H1 (cell line): Measurements from ENCODE around the gene MTMR10. TPM values are rescaled to one million over a fixed set of nuclear protein-coding genes. Genes with fewer than 3 reads are reported as not detected.

ENCODE experiments used
- CTCF ChIA-PET: fragments of 300-600 bp; sonication (Branson Sonifier 250); formaldehyde crosslinking; loops from one replicate; lab custom pipeline; 2021; ENCODE audit not compliant: partially characterized antibody; lab: Charles Lee
- POLR2A ChIA-PET: fragments of 300-600 bp; sonication (Branson Sonifier 250); formaldehyde crosslinking; loops from one replicate; lab custom pipeline; 2021; ENCODE audit warnings: inconsistent platforms; ENCODE audit not compliant: partially characterized antibody; lab: Charles Lee
- DNase-seq, 2 experiments: peaks; one replicate each; pipeline versions ENCODE4 v3.0.0 to v3.0.0-alpha.2; 2010 to 2022; ENCODE audit warnings: low spot score in 2 of 2, low read depth in 1 of 2, mixed read lengths in 1 of 2
- FAIRE-seq: peaks from 2 replicates; lab custom pipeline; 2011; peaks lifted over from hg19 to GRCh38; lab: Jason Lieb, UNC
- H2AFZ ChIP-seq: 2 replicates; pipeline ENCODE4 v1.8.1; 2012; ENCODE audit warnings: low read length, inconsistent platforms
- H2AK5ac ChIP-seq: 2 replicates; pipeline ENCODE4 v1.6.1; 2013; ENCODE audit warnings: low read depth, low read length
- H2BK120ac ChIP-seq: replicated peaks from 2 replicates; pipeline ENCODE3; 2013; ENCODE audit warnings: low read depth, low read length, inconsistent platforms
- H2BK12ac ChIP-seq: 2 replicates; pipeline ENCODE4 v1.6.1; 2013; ENCODE audit warnings: low read depth, low read length
- H2BK15ac ChIP-seq: 2 replicates; pipeline ENCODE4 v1.6.1; 2013; ENCODE audit warnings: low read length
- H2BK20ac ChIP-seq: 2 replicates; pipeline ENCODE4 v1.6.1; 2013; ENCODE audit warnings: low read length
- H2BK5ac ChIP-seq: 2 replicates; pipeline ENCODE4 v1.6.1; 2013; ENCODE audit warnings: low read depth, low read length
- H3K14ac ChIP-seq: 2 replicates; pipeline ENCODE4 v1.6.1; 2013; ENCODE audit warnings: inconsistent platforms; ENCODE audit not compliant: insufficient read length
- H3K18ac ChIP-seq: 2 replicates; pipeline ENCODE4 v1.6.1; 2013; ENCODE audit warnings: low read length; ENCODE audit errors: extremely low read depth
- H3K23ac ChIP-seq: 2 replicates; pipeline ENCODE4 v1.6.1; 2013; ENCODE audit warnings: inconsistent platforms; ENCODE audit not compliant: insufficient read length
- H3K23me2 ChIP-seq: 2 replicates; pipeline ENCODE4 v1.6.1; 2013; ENCODE audit warnings: low read depth, low read length
- H3K27ac ChIP-seq: 2 replicates; pipeline ENCODE4 v1.6.1; 2011; ENCODE audit warnings: low read depth, low read length, inconsistent platforms
- H3K27me3 ChIP-seq, 4 experiments: replicated peaks in 1 of 4; 1 replicate in 1 of 4; 2 replicates in 3 of 4; pipeline versions ENCODE4 v1.6.1 to v1.8.1; 2011 to 2013; ENCODE audit warnings: low read length in 3 of 4, mild to moderate bottlenecking in 3 of 4, inconsistent platforms in 2 of 4, mixed read lengths in 2 of 4, moderate library complexity in 1 of 4; ENCODE audit not compliant: control insufficient read depth in 3 of 4, insufficient read depth in 3 of 4; ENCODE audit errors: extremely low read depth in 1 of 4
- H3K36me3 ChIP-seq, 4 experiments: 2 replicates each; pipeline versions ENCODE4 v1.6.1 to v1.8.1; 2011 to 2013; ENCODE audit warnings: mild to moderate bottlenecking in 4 of 4, low read length in 3 of 4, moderate library complexity in 2 of 4, control low read depth in 1 of 4, inconsistent platforms in 1 of 4; ENCODE audit not compliant: insufficient read depth in 4 of 4, control insufficient read depth in 2 of 4
- H3K4ac ChIP-seq: replicated peaks from 2 replicates; pipeline ENCODE3; 2013; ENCODE audit warnings: low read length, low read depth, mixed read lengths, inconsistent platforms; ENCODE audit not compliant: insufficient read length
- H3K4me1 ChIP-seq, 4 experiments: replicated peaks in 1 of 4; 1 replicate in 1 of 4; 2 replicates in 3 of 4; pipeline versions ENCODE4 v1.6.1 to v1.8.1; 2011 to 2013; ENCODE audit warnings: low read length in 3 of 4, inconsistent platforms in 2 of 4, mixed read lengths in 1 of 4; ENCODE audit not compliant: insufficient read depth in 4 of 4, control insufficient read depth in 3 of 4
- H3K4me2 ChIP-seq, 2 experiments: 2 replicates each; pipeline versions ENCODE4 v1.6.1 to v1.8.1; 2011 to 2013; ENCODE audit warnings: low read depth in 2 of 2, low read length in 2 of 2, control low read depth in 1 of 2, inconsistent platforms in 1 of 2, mild to moderate bottlenecking in 1 of 2; ENCODE audit not compliant: insufficient read depth in 1 of 2
- H3K4me3 ChIP-seq, 4 experiments: fragments of 200-600, 300-600 bp in 1 of 4; sonication (generic), shearing (Covaris generic), sonication (Bioruptor Twin) in 1 of 4; 2 replicates each; pipeline versions ENCODE4 v1.5.1 to v1.8.1; 2011 to 2016; ENCODE audit warnings: low read length in 4 of 4, low read depth in 3 of 4, control low read depth in 2 of 4, inconsistent platforms in 2 of 4, mild to moderate bottlenecking in 2 of 4, mixed read lengths in 1 of 4, moderate library complexity in 1 of 4; ENCODE audit not compliant: insufficient read depth in 2 of 4; ENCODE audit errors: extremely low read depth in 1 of 4
- H3K56ac ChIP-seq: replicated peaks from 2 replicates; pipeline ENCODE3; 2013; ENCODE audit warnings: low read depth, mild to moderate bottlenecking, mixed read lengths, low read length, inconsistent platforms; ENCODE audit not compliant: insufficient read length
- H3K79me1 ChIP-seq: 2 replicates; pipeline ENCODE4 v1.6.1; 2013; ENCODE audit warnings: low read depth, low read length, control low read depth
- H3K79me2 ChIP-seq, 2 experiments: 2 replicates each; pipeline versions ENCODE4 v1.6.1 to v1.8.1; 2012 to 2013; ENCODE audit warnings: low read length in 2 of 2, mild to moderate bottlenecking in 2 of 2, inconsistent platforms in 1 of 2; ENCODE audit not compliant: insufficient read depth in 2 of 2, control insufficient read depth in 1 of 2
- H3K9ac ChIP-seq, 4 experiments: replicated peaks in 1 of 4; 1 replicate in 1 of 4; 2 replicates in 3 of 4; pipeline versions ENCODE4 v1.6.1 to v1.8.1; 2011 to 2013; ENCODE audit warnings: low read depth in 3 of 4, low read length in 3 of 4, control low read depth in 2 of 4, mild to moderate bottlenecking in 2 of 4, moderate library complexity in 2 of 4, inconsistent platforms in 1 of 4; ENCODE audit errors: extremely low read depth in 1 of 4
- H3K9me3 ChIP-seq, 2 experiments: 2 replicates each; pipeline versions ENCODE4 v1.6.1 to v1.8.1; 2012 to 2013; ENCODE audit warnings: mild to moderate bottlenecking in 2 of 2, moderate library complexity in 2 of 2, control low read depth in 1 of 2, inconsistent platforms in 1 of 2, low read depth in 1 of 2, low read length in 1 of 2, mixed read lengths in 1 of 2; ENCODE audit not compliant: insufficient read depth in 2 of 2
- H4K20me1 ChIP-seq, 2 experiments: replicated peaks in 1 of 2; 2 replicates each; pipeline versions ENCODE3 to v1.8.1; 2011 to 2013; ENCODE audit warnings: inconsistent platforms in 2 of 2, low read length in 2 of 2, mild to moderate bottlenecking in 1 of 2; ENCODE audit not compliant: insufficient read depth in 2 of 2, control insufficient read depth in 1 of 2
- H4K5ac ChIP-seq: 2 replicates; pipeline ENCODE4 v1.6.1; 2013; ENCODE audit warnings: low read length, low read depth, mixed read lengths, inconsistent platforms; ENCODE audit not compliant: insufficient read length
- H4K8ac ChIP-seq: 2 replicates; pipeline ENCODE4 v1.8.0; 2013; ENCODE audit warnings: mild to moderate bottlenecking, moderate library complexity, low read length, inconsistent platforms; ENCODE audit not compliant: insufficient read depth; ENCODE audit errors: extremely low read depth
- H4K91ac ChIP-seq: replicated peaks from 2 replicates; pipeline ENCODE3; 2013; ENCODE audit warnings: low read length, mixed read lengths, inconsistent platforms; ENCODE audit not compliant: insufficient read length
- SRF ChIP-seq: IDR thresholded peaks from 2 replicates; pipeline ENCODE4 v1.6.1; 2011; ENCODE audit warnings: mild to moderate bottlenecking, low read depth, low read length, moderate library complexity
- WGBS, 2 experiments: shearing (Covaris generic) in 1 of 2; methylation state at CpG; one replicate each; pipeline versions ENCODE4 v1.1.6 to v1.1.7; 2013 to 2015; ENCODE audit warnings: low lambda C conversion rate in 2 of 2, mixed read lengths in 2 of 2, inconsistent platforms in 1 of 2, low coverage in 1 of 2, missing lambda C conversion rate in 1 of 2; ENCODE audit not compliant: insufficient replicate concordance in 2 of 2, insufficient coverage in 1 of 2, insufficient read length in 1 of 2; ENCODE audit errors: extremely low coverage in 1 of 2, missing lambda C conversion rate in 1 of 2; 5-methylcytosine and 5-hydroxymethylcytosine counted together
- polyA plus RNA-seq, 7 experiments: library from polyadenylated mRNA; depleted of rRNA in 3 of 7; stranded (reverse) in 5 of 7; unstranded in 2 of 7; fragments of >200 nt in 5 of 7; fragments of 200-250 nt in 2 of 7; gene quantifications; 1 replicate in 5 of 7; 2 replicates in 1 of 7; 4 replicates in 1 of 7; pipeline versions ENCODE4 v1.2.1 to v1.2.3, GENCODE V29; 2011 to 2013; ENCODE audit warnings: missing spikeins in 2 of 7, mixed read lengths in 2 of 7
- total RNA-seq: library from RNA; stranded (reverse); fragmentation: NEBNext Ultra II Directional; extraction: Animal tissue kit (Norgen Biotek cat#: 25700); gene quantifications from 2 replicates; pipeline ENCODE4 v1.2.1, GENCODE V29; 2021

The MTMR10 gene
- total and polyA plus RNA-seq, 2 of the 8 experiments (the other 6 are each of a cell fraction or from before 2014, with no cell fraction given) = 3.8 to 13.1 TPM

DNA sequence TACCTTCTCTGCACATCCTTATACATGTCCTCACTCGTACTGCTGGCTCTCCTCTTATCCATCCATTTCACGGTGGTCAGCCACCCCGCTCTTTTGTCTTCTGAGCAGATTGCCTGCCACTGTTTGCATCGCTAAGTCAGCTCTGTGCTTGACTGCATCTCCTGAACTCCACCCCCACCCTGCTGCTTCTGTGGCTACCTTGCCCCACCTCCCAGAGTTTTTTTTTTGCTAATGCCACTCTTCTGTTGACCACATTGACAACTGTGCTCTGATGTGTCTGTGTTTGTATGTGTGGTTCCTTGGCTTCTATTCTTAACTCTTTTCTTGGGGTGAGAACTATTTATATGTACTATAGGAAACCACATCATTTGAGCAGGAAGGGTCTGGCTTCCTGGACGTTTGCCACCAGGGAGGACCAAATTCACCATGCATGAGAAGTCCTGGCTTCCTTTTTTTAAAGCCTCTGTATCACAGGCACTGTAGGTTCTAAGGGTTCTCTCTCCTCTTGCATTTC is 12.8 kb upstream of the MTMR10 start:
- Histone ChIP-seq H2BK20ac (no peak overlapping the region), H2AFZ (peak overlapping the region; percentile 96), H3K18ac (0 out of 2 replicates have a peak overlapping the region, but pooled peaks have one; percentile 66), H4K91ac (no peak overlapping the region), H3K9ac (no peak overlapping the region), H3K4me2 (peak overlapping the region in 1 of 2 experiments; percentile 6; a peak in 1 of 4 replicates), H3K79me1 (no peaks in the 10 kb centered on the region), H2BK120ac (no peak overlapping the region), H3K23ac (no peak overlapping the region), H3K27ac (no peak overlapping the region), H3K4ac (no peak overlapping the region), H3K27me3 (no peaks in the 10 kb centered on the region), H3K36me3 (no peaks in the 10 kb centered on the region), H3K23me2 (no peaks in the 10 kb centered on the region), H3K4me1 (peaks cover 0 to 6% (median 2%) of the 10 kb centered on the region in 4 experiments; a peak in 4 of 7 replicates), H3K79me2 (no peaks in the 10 kb centered on the region), H3K4me3 (no peak overlapping the region), H3K14ac (no peak overlapping the region), H3K9me3 (no peaks in the 10 kb centered on the region), H4K5ac (no peak overlapping the region), H2BK12ac (no peak overlapping the region), H2BK5ac (no peak overlapping the region), H4K8ac (no peak overlapping the region), H2AK5ac (no peak overlapping the region), H4K20me1 (no peaks in the 10 kb centered on the region), H3K56ac (no peak overlapping the region), H2BK15ac (no peak overlapping the region)
- ChIA-PET CTCF (interaction anchor here (0.8 kb wide), 1 partner anchor 9 kb away, joined by 3 read pairs; no protein-coding TSS in a partner anchor), POLR2A (interaction anchor here (1.8 kb wide), 1 partner anchor 12 kb away, joined by 4 read pairs; no protein-coding TSS in a partner anchor)
- no peak for DNase-seq
- WGBS, 2 experiments = 49% methylated on average over 5 of the region's 5 CpGs; no CpG with 5 or more reads in 1 of the 2 experiments
- FAIRE-seq = peak; percentile 69
- peak; percentile 68 for TF ChIP-seq SRF
